UCSD-AML1 (cell line): ENCODE data around the gene EID2B.
A peak's percentile ranks its signal among the peaks of the same experiment; 100 is the strongest.

Experiments
- DNase-seq: peaks from one replicate; lab custom pipeline; 2025; ENCODE audit not compliant: unreplicated experiment; lab: John Stamatoyannopoulos, UW

Gene EID2B

GRCh38 chr19:39532233-39533002 lies at the start of gene EID2B:
EID2B (minus strand) TSS chr19:39532852; CDS start chr19:39532802, 50 bp downstream.
- DNase-seq = peak; percentile 95

- DNase-seq = no peak
These were observed 49.8 kb upstream of the EID2B start for GRCh38 chr19:39582442-39582841.

- no peak for DNase-seq
These were observed 36.0 kb upstream of the EID2B start for GRCh38 chr19:39568604-39569003.

- DNase-seq = no peak
These were observed 33.4 kb upstream of the EID2B start for GRCh38 chr19:39566064-39566463.

- DNase-seq = no peak
These were observed 30.8 kb upstream of the EID2B start for GRCh38 chr19:39563408-39563807.

GRCh38 chr19:39558624-39559117 lies 26.0 kb upstream of the EID2B start:
- no peak for DNase-seq

GRCh38 chr19:39557811-39558623 lies 25.4 kb upstream of the EID2B start:
- DNase-seq = no peak

GRCh38 chr19:39555883-39556282 lies 23.2 kb upstream of the EID2B start:
- DNase-seq = no peak

GRCh38 chr19:39554701-39555311 lies 22.2 kb upstream of the EID2B start:
- DNase-seq = no peak

- no peak for DNase-seq
These were observed 20.5 kb upstream of the EID2B start for GRCh38 chr19:39553082-39553652.

- DNase-seq = no peak
These were observed 17.5 kb upstream of the EID2B start for GRCh38 chr19:39550197-39550596.

GRCh38 chr19:39546599-39546998 lies 13.9 kb upstream of the EID2B start:
- no peak for DNase-seq

GRCh38 chr19:39544911-39545310 lies 12.3 kb upstream of the EID2B start:
- no peak for DNase-seq

GRCh38 chr19:39544226-39544903 lies 11.7 kb upstream of the EID2B start:
- DNase-seq = no peak

GRCh38 chr19:39543477-39543857 lies 10.8 kb upstream of the EID2B start:
- no peak for DNase-seq

- DNase-seq = no peak
These were observed 9.6 kb upstream of the EID2B start for GRCh38 chr19:39542206-39542605.

GRCh38 chr19:39540333-39540673 lies 7.7 kb upstream of the EID2B start:
- DNase-seq = no peak

- peak; percentile 93 for DNase-seq
These were observed 7.1 kb upstream of the EID2B start, which contains the start of gene EID2 for GRCh38 chr19:39539518-39540332. EID2 (minus strand) TSS chr19:39540161; CDS start chr19:39540079, 82 bp downstream.

- DNase-seq = no peak
These were observed 6.5 kb upstream of the EID2B start for GRCh38 chr19:39539165-39539517.

GRCh38 chr19:39533791-39534190 lies 1.1 kb upstream of the EID2B start:
- no peak for DNase-seq
